Keratinocyte (primary cell): ENCODE measurements around the gene ALLC.

ENCODE experiments used
- CTCF ChIP-seq, 3 experiments: IDR thresholded peaks in 1 of 3; conservative IDR thresholded peaks in 1 of 3; optimal IDR thresholded peaks in 1 of 3; 2 replicates in 2 of 3; 3 replicates in 1 of 3; pipeline versions ENCODE3 to v1.5.1; 2011; ENCODE audit warnings: low read length in 3 of 3, mild to moderate bottlenecking in 3 of 3, moderate library complexity in 2 of 3, control low read depth in 1 of 3, inconsistent platforms in 1 of 3; ENCODE audit not compliant: insufficient read depth in 2 of 3; ENCODE audit errors: extremely low read depth in 1 of 3
- EZH2 ChIP-seq: IDR thresholded peaks from one replicate; pipeline ENCODE4 v1.6.1; 2012; ENCODE audit warnings: inconsistent platforms, mild to moderate bottlenecking, low read length, moderate library complexity

GRCh38 chr2:3610881-3611505, 47.0 kb upstream of the ALLC start:
- TF ChIP-seq CTCF (optimal IDR thresholded peaks at IDR 0.05 in 1 of 3, IDR thresholded peaks at IDR 0.05 in 1 of 3, conservative IDR thresholded peaks at IDR 0.05 in 1 of 3; ENCODE audit: extremely low read depth in 1 of 3, insufficient read depth in 2 of 3, low read length in 3 of 3), result no peak
- TF ChIP-seq EZH2, result no peak
